K562 (cell line): ENCODE results near the gene PCF11. TPM values are rescaled to one million over a fixed set of nuclear protein-coding genes. Genes with fewer than 3 reads are reported as not detected.

ENCODE experiments used
- ARID3B ChIP-seq: fragments of 250-450 bp; sonication (Bioruptor Pico); IDR thresholded peaks from 2 replicates; pipeline ENCODE4 v1.4.0; 2020; ENCODE audit warnings: borderline replicate concordance
- BACH1 ChIP-seq: fragments of 200-800 bp; sonication (Bioruptor generic); IDR thresholded peaks from 2 replicates; pipeline ENCODE4 v1.6.1; 2016; ENCODE audit warnings: missing genetic modification characterization, missing compliant biosample characterization
- CBX5 ChIP-seq: IDR thresholded peaks from 2 replicates; pipeline ENCODE4 v1.6.1; 2014; ENCODE audit warnings: low read depth, borderline replicate concordance
- FIP1L1 ChIP-seq: fragments of 200-400 bp; formaldehyde crosslinking; IDR thresholded peaks from 2 replicates; pipeline ENCODE4 v1.6.1; 2018; ENCODE audit warnings: mild to moderate bottlenecking, low read depth, low read length; ENCODE audit not compliant: poor library complexity, severe bottlenecking
- FUS ChIP-seq: fragments of 200-400 bp; formaldehyde crosslinking; optimal IDR thresholded peaks from 2 replicates; pipeline ENCODE3; 2017; ENCODE audit warnings: low read depth, low read length
- HEY1 ChIP-seq: fragments of 250-450 bp; sonication (Bioruptor Pico); IDR thresholded peaks from 2 replicates; pipeline ENCODE4 v1.5.0; 2020; ENCODE audit warnings: mild to moderate bottlenecking, moderate library complexity, borderline replicate concordance
- IFI16 ChIP-seq: fragments of 250-450 bp; sonication (Bioruptor Pico); IDR thresholded peaks from 2 replicates; pipeline ENCODE4 v2.1.2; 2022; ENCODE audit warnings: mild to moderate bottlenecking, inconsistent platforms
- IRF9 ChIP-seq: fragments of 450-650 bp; IDR thresholded peaks from 2 replicates; pipeline ENCODE4 v1.6.1; 2016; ENCODE audit warnings: missing biosample characterization, missing genetic modification characterization
- KDM2B ChIP-seq: fragments of 250-450 bp; sonication (Bioruptor Pico); IDR thresholded peaks from 2 replicates; pipeline ENCODE4 v1.8.0; 2021; ENCODE audit warnings: mild to moderate bottlenecking, moderate library complexity
- L3MBTL2 ChIP-seq: fragments of 450-650 bp; IDR thresholded peaks from 2 replicates; pipeline ENCODE4 v1.6.1; 2016; ENCODE audit warnings: mild to moderate bottlenecking, moderate library complexity
- PHF8 ChIP-seq: fragments of 200-600 bp; sonication (generic); IDR thresholded peaks from 2 replicates; pipeline ENCODE4 v1.6.1; 2012; ENCODE audit warnings: mixed run types, mild to moderate bottlenecking, inconsistent platforms, low read length, moderate library complexity, borderline replicate concordance
- RBM25 ChIP-seq: fragments of 200-400 bp; formaldehyde crosslinking; IDR thresholded peaks from 2 replicates; pipeline ENCODE4 v1.6.1; 2018; ENCODE audit warnings: low read length, low read depth, moderate library complexity; ENCODE audit not compliant: severe bottlenecking
- SLC30A9 ChIP-seq: fragments of 250-450 bp; sonication (Bioruptor Pico); IDR thresholded peaks from 2 replicates; pipeline ENCODE4 v1.8.0; 2022; ENCODE audit warnings: mild to moderate bottlenecking, moderate library complexity
- SMAD4 ChIP-seq: fragments of 250-450 bp; sonication (Bioruptor Pico); conservative IDR thresholded peaks from 2 replicates; pipeline ENCODE4 v1.8.0; 2021; ENCODE audit warnings: inconsistent platforms, mild to moderate bottlenecking, moderate library complexity
- SRSF3 ChIP-seq: fragments of 200-400 bp; formaldehyde crosslinking; IDR thresholded peaks from 2 replicates; pipeline ENCODE4 v1.6.1; 2016; ENCODE audit warnings: mild to moderate bottlenecking, low read length, moderate library complexity; ENCODE audit not compliant: insufficient read depth
- STAT5A ChIP-seq: IDR thresholded peaks from 2 replicates; pipeline ENCODE4 v1.6.1; 2012; ENCODE audit warnings: low read length, inconsistent platforms, borderline replicate concordance
- USF2 ChIP-seq: sonication (generic); formaldehyde crosslinking; IDR thresholded peaks from 2 replicates; pipeline ENCODE4 v1.5.0; 2020; ENCODE audit warnings: missing genetic modification reagents
- ZC3H4 ChIP-seq: sonication (generic); formaldehyde crosslinking; IDR thresholded peaks from 2 replicates; pipeline ENCODE4 v1.9.0; 2021; ENCODE audit warnings: missing genetic modification reagents, borderline replicate concordance
- ZEB2 ChIP-seq: fragments of 450-650 bp; IDR thresholded peaks from 2 replicates; pipeline ENCODE4 v1.6.1; 2016
- ZKSCAN1 ChIP-seq: fragments of 150-350 bp; IDR thresholded peaks from 2 replicates; pipeline ENCODE4 v1.6.1; 2016; ENCODE audit warnings: low read depth, low read length
- ZNF274 ChIP-seq: IDR thresholded peaks from 2 replicates; pipeline ENCODE4 v1.6.1; 2011; ENCODE audit warnings: low read depth, mild to moderate bottlenecking, low read length, moderate library complexity, borderline replicate concordance
- ZNF311 ChIP-seq: fragments of 250-450 bp; sonication (Bioruptor Pico); IDR thresholded peaks from 2 replicates; pipeline ENCODE4 v1.4.0; 2020; ENCODE audit warnings: mild to moderate bottlenecking, moderate library complexity
- ZNF668 ChIP-seq: fragments of 250-450 bp; sonication (Bioruptor Pico); IDR thresholded peaks from 2 replicates; pipeline ENCODE4 v1.8.0; 2022; ENCODE audit warnings: mild to moderate bottlenecking, inconsistent platforms
- ZNF780A ChIP-seq: fragments of 250-450 bp; sonication (Bioruptor Pico); IDR thresholded peaks from 2 replicates; pipeline ENCODE4 v1.5.0; 2021; ENCODE audit warnings: mild to moderate bottlenecking
- ZZZ3 ChIP-seq: fragments of 450-650 bp; IDR thresholded peaks from 2 replicates; pipeline ENCODE4 v1.6.1; 2016; ENCODE audit warnings: antibody characterized with exemption, mild to moderate bottlenecking, moderate library complexity
- polyA plus RNA-seq, 8 experiments: library from polyadenylated mRNA; depleted of rRNA in 4 of 8; stranded (reverse) in 5 of 8; unstranded in 3 of 8; fragments of >200 nt; fragmentation: Nextera tagmentation in 2 of 8; fragmentation: Illumina TruSeq in 1 of 8; extraction: Ambion mirVana in 2 of 8; extraction: Trizol in 1 of 8; gene quantifications; 2 replicates each; pipeline versions ENCODE4 v1.2.1 to v1.2.3, GENCODE V29; 2011 to 2014; ENCODE audit warnings: inconsistent platforms in 1 of 8, missing spikeins in 1 of 8
- total RNA-seq, 7 experiments: library from RNA; depleted of rRNA in 6 of 7; stranded (reverse); fragments of >200 nt in 6 of 7; fragmentation: Illumina TruSeq in 2 of 7; extraction: Trizol in 2 of 7; gene quantifications; 2 replicates each; pipeline versions ENCODE4 v1.2.1 to v1.2.3, GENCODE V29; 2011 to 2021; ENCODE audit warnings: low replicate concordance in 1 of 7
- TF ChIP-seq, protein P1 (sequence below): fragments of 250-450 bp; sonication (Bioruptor Pico); IDR thresholded peaks from 2 replicates; pipeline ENCODE4 v1.5.0; 2021

PCF11 gene
- total and polyA plus RNA-seq, 9 of the 15 experiments (the other 6 are each of a cell fraction or from before 2014, with no cell fraction given), result 9.3 to 91.6 (median 54.4) TPM

DNA sequence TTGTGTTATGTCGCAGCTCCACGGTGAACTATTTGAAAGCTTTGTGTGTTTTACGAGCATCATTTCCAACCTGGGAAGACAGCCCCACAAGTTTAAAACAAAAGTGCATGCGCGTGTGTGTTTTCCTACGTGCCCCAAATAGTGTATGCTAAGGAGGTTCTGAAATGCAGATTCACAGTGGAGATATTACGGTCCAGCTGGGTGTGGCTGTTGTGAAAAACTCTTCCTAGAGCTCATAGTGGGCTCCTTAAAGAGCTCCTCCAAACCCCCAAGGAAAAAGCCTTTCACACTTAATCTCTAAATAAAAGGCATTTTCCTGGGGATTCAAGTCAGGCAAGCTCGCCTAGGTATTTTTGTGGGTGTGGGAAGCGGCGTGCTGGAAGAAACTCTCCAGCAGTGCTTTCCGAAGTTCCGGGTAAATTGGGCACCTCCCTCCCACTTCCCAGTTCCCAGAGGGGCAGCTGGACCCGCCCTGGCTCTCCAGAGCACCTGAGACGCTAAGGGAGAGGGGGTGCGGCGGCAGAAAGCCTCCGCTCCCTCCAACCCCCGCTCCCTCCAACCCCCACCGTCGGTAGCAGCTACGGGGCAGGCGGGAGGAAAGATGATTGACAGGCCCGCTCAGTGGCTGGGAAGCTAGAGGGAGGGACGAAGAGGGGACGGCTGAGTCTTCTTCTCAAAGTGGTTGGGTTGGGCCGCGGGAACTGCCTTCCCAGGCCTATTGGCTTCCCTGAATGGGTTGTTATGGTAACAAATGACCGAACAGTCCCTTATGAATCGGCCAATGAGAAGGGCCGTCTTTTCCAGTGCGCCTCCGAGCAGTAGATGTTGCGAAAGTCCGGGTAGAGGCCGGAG is 561 bp upstream of the PCF11 start (continued):
- no peak; the same call in 1 of the 2 replicates for TF ChIP-seq IRF9 (tag)
- TF ChIP-seq BACH1 (tag), result no peak
- TF ChIP-seq ZNF311, result no peak
- peak; percentile 21; the same call in 1 of the 2 replicates for TF ChIP-seq L3MBTL2
- TF ChIP-seq SMAD4 (CRISPR knock-in tag), result no peak
- no peak for TF ChIP-seq USF2 (CRISPR knock-in tag)
- no peak for TF ChIP-seq ZNF274
- TF ChIP-seq CBX5, result no peak
- TF ChIP-seq SLC30A9, result no peak
- no peak for TF ChIP-seq FUS
- TF ChIP-seq ARID3B (CRISPR knock-in tag), result no peak
- TF ChIP-seq FIP1L1, result no peak
- TF ChIP-seq ZKSCAN1, result peak; percentile 74
- no peak for TF ChIP-seq HEY1 (CRISPR knock-in tag)
- no peak for TF ChIP-seq ZZZ3
- no peak for TF ChIP-seq ZNF780A (CRISPR knock-in tag)
- TF ChIP-seq KDM2B, result no peak
- TF ChIP-seq RBM25, result peak; percentile 39
- no peak; the same call in none of the 2 replicates for TF ChIP-seq ZEB2
- TF ChIP-seq ZNF668 (CRISPR knock-in tag), result no peak
- TF ChIP-seq STAT5A, result no peak; the same call in 1 of the 2 replicates
- TF ChIP-seq IFI16 (CRISPR knock-in tag), result no peak
- peak; percentile 41; the same call in 1 of the 2 replicates for TF ChIP-seq PHF8
- no peak for TF ChIP-seq SRSF3
- TF ChIP-seq ZC3H4 (CRISPR knock-in tag), result no peak
- TF ChIP-seq, protein P1, sequence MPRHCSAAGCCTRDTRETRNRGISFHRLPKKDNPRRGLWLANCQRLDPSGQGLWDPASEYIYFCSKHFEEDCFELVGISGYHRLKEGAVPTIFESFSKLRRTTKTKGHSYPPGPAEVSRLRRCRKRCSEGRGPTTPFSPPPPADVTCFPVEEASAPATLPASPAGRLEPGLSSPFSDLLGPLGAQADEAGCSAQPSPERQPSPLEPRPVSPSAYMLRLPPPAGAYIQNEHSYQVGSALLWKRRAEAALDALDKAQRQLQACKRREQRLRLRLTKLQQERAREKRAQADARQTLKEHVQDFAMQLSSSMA (CRISPR knock-in tag), result no peak
